HL-60/S4 (cell line): ENCODE results near the gene HIPK1.
"Not testable (repeated sequence)": the region's sequence is repeated elsewhere in the genome, so short reads cannot be mapped to it uniquely, and the experiment has no call there.

Experiments
- in situ Hi-C: fragments of 300-500 bp; cut with MboI; formaldehyde crosslinking; loops from 2 replicates; pipeline ENCODE4 v1.14.3; 2022; ENCODE audit warnings: low sequenced_read_pairs

Gene HIPK1

GRCh38 chr1:113941245-113941559 lies 12.1 kb downstream of the HIPK1 start:
- in situ Hi-C loops = no loop called here

- in situ Hi-C loops = no loop called here
Measured at GRCh38 chr1:113942527-113942926, 13.4 kb downstream of the HIPK1 start.

- in situ Hi-C loops = no loop called here
Measured at GRCh38 chr1:113943028-113943811, 14.1 kb downstream of the HIPK1 start.

GRCh38 chr1:113945329-113945728 lies 16.2 kb downstream of the HIPK1 start:
- in situ Hi-C loops = no loop called here

GRCh38 chr1:113946112-113946511 lies 17.0 kb downstream of the HIPK1 start:
- in situ Hi-C loops = no loop called here

GRCh38 chr1:113946678-113947387 lies 17.7 kb downstream of the HIPK1 start:
- in situ Hi-C loops = no loop called here

- in situ Hi-C loops = no loop called here
Measured at GRCh38 chr1:113947388-113948107, 18.4 kb downstream of the HIPK1 start.

- in situ Hi-C loops = not testable (repeated sequence)
Measured at GRCh38 chr1:113948151-113948550, 19.0 kb downstream of the HIPK1 start.

- in situ Hi-C loops = no loop called here
Measured at GRCh38 chr1:113949007-113949406, 19.9 kb downstream of the HIPK1 start.

GRCh38 chr1:113950908-113951307 lies 21.8 kb downstream of the HIPK1 start:
- in situ Hi-C loops = no loop called here

GRCh38 chr1:113951719-113952118 lies 22.6 kb downstream of the HIPK1 start:
- in situ Hi-C loops = no loop called here

GRCh38 chr1:113957984-113958383 lies 28.9 kb downstream of the HIPK1 start:
- in situ Hi-C loops = no loop called here

GRCh38 chr1:113958691-113959090 lies 29.6 kb downstream of the HIPK1 start:
- in situ Hi-C loops = no loop called here

- in situ Hi-C loops = no loop called here
Measured at GRCh38 chr1:113963281-113963906, 34.3 kb downstream of the HIPK1 start.

- in situ Hi-C loops = no loop called here
Measured at GRCh38 chr1:113965703-113966412, 36.7 kb downstream of the HIPK1 start.

GRCh38 chr1:113972954-113973353 lies 43.8 kb downstream of the HIPK1 start:
- in situ Hi-C loops = no loop called here

GRCh38 chr1:113975211-113975895 lies 46.2 kb downstream of the HIPK1 start:
- in situ Hi-C loops = no loop called here

GRCh38 chr1:113976609-113977278 lies 47.6 kb downstream of the HIPK1 start:
- in situ Hi-C loops = no loop called here

- in situ Hi-C loops = no loop called here
Measured at GRCh38 chr1:113977906-113978305, 48.8 kb downstream of the HIPK1 start.
